GM18517 (cell line): ENCODE measurements around the gene TBC1D9B.
"Not testable (repeated sequence)": the region's sequence is repeated elsewhere in the genome, so short reads cannot be mapped to it uniquely, and the experiment has no call there.

Source experiments
- ATAC-seq: cut with Tn5 transposase; IDR thresholded peaks from one replicate; pipeline ENCODE4 v1.9.1; 2021; ENCODE audit warnings: mild to moderate bottlenecking, moderate library complexity; ENCODE audit not compliant: unreplicated experiment

The TBC1D9B gene

DNA sequence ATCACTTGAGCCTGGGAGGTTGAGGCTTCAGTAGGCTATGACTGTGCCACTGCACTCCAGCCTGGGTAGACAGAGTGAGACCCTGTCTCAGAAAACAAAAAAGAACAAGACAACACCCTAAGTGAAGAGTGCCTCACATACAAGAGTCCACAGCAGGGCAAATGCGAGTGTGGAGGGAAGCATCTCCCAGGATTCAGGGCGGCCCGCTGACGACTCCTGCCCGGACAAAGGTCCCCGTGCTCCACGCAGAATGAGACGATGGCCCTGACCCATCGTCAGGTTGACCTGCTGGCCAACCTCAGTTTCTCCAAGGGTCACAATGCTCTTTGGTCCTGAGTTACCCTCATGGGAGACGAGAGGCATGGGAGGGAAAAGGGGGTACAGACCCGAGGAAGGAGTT is 67.4 kb downstream of the TBC1D9B start:
- no peak for ATAC-seq

- ATAC-seq = no peak
Measured at GRCh38 chr5:179839328-179840256, 68.1 kb downstream of the TBC1D9B start.

DNA sequence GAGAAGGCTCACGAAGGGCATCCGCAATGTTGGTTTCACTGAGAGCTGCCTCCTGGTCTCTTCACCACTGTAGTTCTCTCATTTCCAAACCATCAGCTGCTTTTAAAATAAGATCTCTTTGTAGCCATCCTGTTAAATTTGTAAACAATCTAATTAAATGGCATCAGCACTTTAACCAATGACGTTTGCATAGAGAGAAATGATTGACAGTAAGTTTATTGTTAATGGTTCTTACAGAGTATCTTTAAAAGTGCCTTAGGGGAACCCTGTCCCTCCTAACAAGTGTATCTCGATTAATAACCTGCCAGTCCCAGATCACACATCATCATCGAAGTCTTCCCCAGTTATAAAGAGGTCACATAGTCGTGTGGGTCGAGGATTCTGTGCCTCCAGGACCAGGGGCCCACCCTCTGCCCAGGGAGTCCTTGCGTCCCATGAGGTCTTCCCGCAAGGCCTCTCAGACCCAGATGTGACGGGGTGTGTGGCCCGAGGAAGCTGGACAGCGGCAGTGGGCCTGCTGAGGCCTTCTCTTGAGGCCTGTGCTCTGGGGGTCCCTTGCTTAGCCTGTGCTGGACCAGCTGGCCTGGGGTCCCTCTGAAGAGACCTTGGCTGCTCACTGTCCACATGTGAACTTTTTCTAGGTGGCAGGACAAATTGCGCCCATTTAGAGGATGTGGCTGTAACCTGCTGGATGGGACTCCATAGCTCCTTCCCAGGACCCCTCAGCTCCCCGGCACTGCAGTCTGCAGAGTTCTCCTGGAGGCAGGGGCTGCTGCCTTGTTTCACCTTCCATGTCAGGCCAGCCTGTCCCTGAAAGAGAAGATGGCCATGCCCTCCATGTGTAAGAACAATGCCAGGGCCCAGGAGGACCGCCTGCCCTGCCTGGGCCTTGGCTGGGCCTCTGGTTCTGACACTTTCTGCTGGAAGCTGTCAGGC is 70.4 kb downstream of the TBC1D9B start:
- ATAC-seq = no peak

GRCh38 chr5:179836225-179837019 is 71.3 kb downstream of the TBC1D9B start:
- no peak for ATAC-seq

DNA sequence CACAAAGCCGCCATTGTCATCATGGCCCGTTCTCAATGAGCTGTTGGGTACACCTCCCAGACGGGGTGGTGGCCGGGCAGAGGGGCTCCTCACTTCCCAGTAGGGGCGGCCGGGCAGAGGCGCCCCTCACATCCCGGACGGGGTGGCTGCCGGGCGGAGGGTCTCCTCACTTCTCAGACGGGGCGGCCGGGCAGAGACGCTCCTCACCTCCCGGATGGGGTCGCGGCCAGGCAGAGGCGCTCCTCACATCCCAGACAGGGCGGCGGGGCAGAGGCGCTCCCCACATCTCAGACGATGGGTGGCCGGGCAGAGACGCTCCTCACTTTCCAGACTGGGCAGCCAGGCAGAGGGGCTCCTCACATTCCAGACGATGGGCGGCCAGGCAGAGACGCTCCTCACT is 72.8 kb downstream of the TBC1D9B start:
- not testable (repeated sequence) for ATAC-seq

GRCh38 chr5:179834120-179834519 is 73.6 kb downstream of the TBC1D9B start:
- no peak for ATAC-seq

- ATAC-seq = no peak
Measured at GRCh38 chr5:179833709-179834070, 74.0 kb downstream of the TBC1D9B start.

- ATAC-seq = no peak
Measured at GRCh38 chr5:179833056-179833708, 74.5 kb downstream of the TBC1D9B start.

- ATAC-seq = no peak
Measured at GRCh38 chr5:179832039-179832745, 75.5 kb downstream of the TBC1D9B start.

DNA sequence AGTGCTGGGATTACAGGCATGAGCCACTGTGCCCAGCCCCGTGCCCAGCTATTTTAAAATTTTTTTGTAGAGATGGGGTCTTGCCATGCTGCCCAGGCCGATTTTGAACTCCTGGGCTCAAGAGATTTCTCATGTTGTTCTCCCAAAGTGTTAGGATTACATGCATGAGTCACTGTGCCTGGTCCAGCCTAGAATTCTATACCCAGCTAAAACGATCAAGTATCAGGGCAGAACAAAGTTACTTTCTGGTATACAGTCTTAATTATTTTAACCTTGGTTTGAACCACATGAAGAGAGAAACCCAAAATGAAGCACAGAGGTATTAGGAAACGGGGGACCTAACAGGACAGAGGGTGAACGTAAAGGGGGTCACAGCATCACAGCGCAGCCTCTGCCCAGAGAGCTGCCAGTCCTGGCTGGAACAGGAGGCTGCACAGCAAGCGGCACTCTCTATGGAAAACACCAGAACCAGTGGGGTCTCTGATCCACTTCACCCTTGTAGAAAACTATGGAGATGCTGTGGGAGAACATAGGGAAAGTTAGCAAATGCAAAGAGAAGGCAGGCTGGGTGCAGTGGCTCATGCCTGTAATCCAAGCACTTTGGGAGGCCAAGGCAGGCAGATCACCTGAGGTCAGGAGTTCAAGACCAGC is 76.8 kb downstream of the TBC1D9B start:
- no peak for ATAC-seq

DNA sequence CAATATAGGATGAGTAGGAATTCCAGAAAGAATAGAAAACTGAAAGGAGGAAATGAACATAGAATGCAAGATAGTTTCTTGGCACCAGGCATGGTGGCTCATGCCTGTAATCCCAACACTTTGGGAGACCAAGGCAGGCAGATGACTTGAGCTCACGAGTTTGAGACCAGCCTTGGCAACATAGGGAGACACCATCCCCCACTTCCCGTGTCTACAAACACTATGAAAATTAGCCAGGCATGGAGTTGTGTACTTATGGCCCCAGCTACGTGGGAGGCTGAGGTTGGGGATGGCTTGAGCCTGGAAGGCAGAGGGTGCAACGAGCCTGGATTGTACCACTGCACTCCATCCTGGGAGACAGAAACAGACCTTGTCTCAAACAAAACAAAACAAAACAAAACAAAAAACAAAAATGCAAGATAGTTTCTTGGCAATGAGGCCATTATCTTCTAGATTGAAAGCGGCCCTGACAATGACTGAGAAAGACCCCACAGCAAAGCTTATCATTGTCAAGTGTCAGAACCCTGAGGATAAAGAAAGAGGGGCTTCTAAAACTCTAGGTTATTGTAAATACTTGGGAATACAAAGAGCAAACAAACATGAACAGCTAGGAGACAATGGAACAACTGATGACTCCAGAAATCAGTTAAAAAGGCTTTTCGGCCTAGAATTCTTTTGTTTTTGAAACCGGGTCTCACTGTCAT is 77.8 kb downstream of the TBC1D9B start:
- ATAC-seq = no peak

DNA sequence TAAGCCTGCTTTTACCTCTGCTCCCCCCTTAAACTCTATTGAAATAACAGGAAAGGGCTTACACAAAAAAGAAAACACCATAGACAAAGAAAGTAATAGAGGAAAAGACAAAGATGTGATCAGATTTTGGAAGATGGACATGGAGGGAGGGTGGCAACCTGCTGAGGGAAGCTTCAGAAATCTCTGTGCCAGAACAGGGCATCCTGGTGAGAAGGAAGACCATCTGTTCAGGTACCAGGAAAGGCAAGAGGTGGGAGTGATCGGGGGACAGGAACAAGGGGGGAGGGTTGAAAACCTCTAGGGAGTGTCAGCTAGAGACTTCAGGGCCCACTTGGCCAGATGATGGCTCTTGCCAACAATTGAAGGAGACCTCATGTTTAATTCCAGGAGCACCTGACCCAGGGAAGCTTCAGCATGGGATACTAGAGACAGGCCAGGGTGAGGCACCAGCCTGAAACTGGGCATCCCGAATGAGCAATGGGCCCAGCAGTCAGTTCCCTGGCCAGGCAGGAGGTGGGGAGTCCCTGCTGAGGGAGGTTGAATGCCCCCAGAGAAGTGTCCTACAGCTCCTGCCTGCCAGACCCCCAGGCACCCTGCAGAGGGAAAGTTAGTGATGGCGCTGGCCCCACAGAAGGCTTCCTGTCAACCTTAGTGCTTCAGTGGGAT is 78.8 kb downstream of the TBC1D9B start:
- no peak for ATAC-seq

DNA sequence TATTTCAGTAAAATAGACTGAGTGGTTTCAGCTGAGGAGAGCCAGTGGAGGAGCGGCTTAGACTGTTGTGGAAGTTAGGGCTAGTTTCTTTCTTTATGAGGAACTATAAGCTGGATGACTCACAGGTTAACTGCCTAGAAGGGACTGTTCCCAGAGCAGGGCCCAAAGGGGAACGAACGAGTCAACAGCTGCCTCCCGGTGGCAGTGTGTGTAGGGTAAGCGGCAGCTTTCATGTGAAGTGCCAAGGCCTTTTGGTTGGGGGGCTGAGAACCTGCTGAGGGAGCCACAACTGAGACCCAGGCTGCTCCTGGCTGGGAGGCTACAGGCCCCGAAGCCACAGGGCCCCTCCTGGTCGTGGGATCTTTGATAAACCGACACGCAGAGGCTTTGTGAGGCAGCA is 80.0 kb downstream of the TBC1D9B start:
- ATAC-seq = no peak

GRCh38 chr5:179825655-179826182 is 82.0 kb downstream of the TBC1D9B start:
- ATAC-seq = no peak

- ATAC-seq = no peak
Measured at GRCh38 chr5:179824745-179825112, 83.0 kb downstream of the TBC1D9B start.

GRCh38 chr5:179823937-179824744 is 83.6 kb downstream of the TBC1D9B start:
- no peak for ATAC-seq

- no peak for ATAC-seq
Measured at GRCh38 chr5:179822444-179822990, 85.2 kb downstream of the TBC1D9B start.
